ENCODE measurements around the gene ZNF396.

GRCh38 chr18:35371412-35372195, 5.5 kb downstream of the ZNF396 start:
- TF ChIP-seq, protein P1, sequence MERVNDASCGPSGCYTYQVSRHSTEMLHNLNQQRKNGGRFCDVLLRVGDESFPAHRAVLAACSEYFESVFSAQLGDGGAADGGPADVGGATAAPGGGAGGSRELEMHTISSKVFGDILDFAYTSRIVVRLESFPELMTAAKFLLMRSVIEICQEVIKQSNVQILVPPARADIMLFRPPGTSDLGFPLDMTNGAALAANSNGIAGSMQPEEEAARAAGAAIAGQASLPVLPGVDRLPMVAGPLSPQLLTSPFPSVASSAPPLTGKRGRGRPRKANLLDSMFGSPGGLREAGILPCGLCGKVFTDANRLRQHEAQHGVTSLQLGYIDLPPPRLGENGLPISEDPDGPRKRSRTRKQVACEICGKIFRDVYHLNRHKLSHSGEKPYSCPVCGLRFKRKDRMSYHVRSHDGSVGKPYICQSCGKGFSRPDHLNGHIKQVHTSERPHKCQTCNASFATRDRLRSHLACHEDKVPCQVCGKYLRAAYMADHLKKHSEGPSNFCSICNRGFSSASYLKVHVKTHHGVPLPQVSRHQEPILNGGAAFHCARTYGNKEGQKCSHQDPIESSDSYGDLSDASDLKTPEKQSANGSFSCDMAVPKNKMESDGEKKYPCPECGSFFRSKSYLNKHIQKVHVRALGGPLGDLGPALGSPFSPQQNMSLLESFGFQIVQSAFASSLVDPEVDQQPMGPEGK (CRISPR knock-in tag; IDR thresholded peaks at IDR 0.05; ENCODE audit: borderline replicate concordance), result no peak
- TF ChIP-seq ARNTL (CRISPR knock-in tag; IDR thresholded peaks at IDR 0.05; ENCODE audit: borderline replicate concordance, low read depth) (no peak), ZFP30 (CRISPR knock-in tag; IDR thresholded peaks at IDR 0.05) (no peak), ZFP3 (CRISPR knock-in tag; IDR thresholded peaks at IDR 0.05) (no peak), CREB5 (CRISPR knock-in tag; IDR thresholded peaks at IDR 0.05; ENCODE audit: low read depth) (no peak), SNAI2 (CRISPR knock-in tag; IDR thresholded peaks at IDR 0.05) (no peak), CSRNP3 (CRISPR knock-in tag; IDR thresholded peaks at IDR 0.05) (no peak), TOX (CRISPR knock-in tag; IDR thresholded peaks at IDR 0.05; ENCODE audit: borderline replicate concordance) (no peak), TCF4 (CRISPR knock-in tag; IDR thresholded peaks at IDR 0.05; ENCODE audit: borderline replicate concordance) (no peak)
- TF ChIP-seq, protein P2, sequence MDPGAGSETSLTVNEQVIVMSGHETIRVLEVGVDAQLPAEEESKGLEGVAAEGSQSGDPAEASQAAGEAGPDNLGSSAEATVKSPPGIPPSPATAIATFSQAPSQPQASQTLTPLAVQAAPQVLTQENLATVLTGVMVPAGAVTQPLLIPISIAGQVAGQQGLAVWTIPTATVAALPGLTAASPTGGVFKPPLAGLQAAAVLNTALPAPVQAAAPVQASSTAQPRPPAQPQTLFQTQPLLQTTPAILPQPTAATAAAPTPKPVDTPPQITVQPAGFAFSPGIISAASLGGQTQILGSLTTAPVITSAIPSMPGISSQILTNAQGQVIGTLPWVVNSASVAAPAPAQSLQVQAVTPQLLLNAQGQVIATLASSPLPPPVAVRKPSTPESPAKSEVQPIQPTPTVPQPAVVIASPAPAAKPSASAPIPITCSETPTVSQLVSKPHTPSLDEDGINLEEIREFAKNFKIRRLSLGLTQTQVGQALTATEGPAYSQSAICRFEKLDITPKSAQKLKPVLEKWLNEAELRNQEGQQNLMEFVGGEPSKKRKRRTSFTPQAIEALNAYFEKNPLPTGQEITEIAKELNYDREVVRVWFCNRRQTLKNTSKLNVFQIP (CRISPR knock-in tag; IDR thresholded peaks at IDR 0.05; ENCODE audit: borderline replicate concordance, low read depth), result no peak

Data from SK-N-SH treated with all-trans-retinoic acid at 6 μM for 48 hours (cell line).